Measurements from ENCODE around the gene CBX3.
"Not testable (repeated sequence)": the region's sequence is repeated elsewhere in the genome, so short reads cannot be mapped to it uniquely, and the experiment has no call there.

CBX3 gene

DNA sequence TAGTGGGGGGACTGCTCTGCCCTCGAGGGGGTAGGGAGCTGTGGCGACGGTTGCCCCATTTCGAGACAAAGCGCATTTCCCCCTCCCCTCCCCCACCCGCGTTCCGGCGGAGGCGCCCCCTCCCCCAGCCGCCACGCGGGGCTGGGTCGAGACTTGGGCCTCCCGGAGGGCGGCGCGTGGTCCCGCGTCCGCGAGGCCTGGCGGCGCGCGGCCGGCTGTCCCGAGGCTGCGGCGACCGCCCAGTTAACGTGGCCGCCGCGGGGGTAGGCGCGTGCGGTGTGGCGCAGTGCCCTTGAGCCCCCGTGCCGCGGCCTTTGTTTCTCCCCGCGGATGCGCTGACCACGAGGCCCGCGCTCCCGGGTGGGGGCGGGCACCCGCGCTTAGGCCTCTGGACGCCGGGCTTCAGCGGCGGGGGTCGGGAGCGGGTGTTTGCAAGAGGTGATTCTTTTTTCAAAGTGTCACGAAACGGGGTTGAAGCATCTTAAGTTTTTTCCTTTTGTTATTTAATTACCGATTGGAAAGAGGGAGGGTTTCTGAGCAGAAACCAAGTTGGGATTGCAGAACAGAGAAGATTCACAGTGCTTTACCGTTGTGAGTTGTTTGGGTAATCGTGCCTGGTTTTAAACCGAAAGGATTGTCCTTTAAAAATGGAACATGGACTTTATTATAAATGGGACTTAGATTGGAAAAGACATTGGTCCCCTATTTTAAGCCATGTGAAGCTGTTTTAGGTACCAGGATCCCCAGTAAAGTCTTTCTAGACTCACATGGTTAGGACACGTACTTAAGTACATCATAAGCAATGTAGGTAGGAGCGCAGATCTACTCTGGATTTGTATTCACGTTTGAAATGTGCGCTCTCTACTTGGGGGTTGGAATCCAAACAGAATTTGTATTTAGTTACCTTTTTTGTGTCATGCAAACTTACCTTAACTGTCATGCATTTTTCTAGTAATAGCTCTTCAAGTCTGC is 760 bp downstream of the CBX3 start:
- DNase-seq (ENCODE audit: low spot score): peak; percentile 56

DNA sequence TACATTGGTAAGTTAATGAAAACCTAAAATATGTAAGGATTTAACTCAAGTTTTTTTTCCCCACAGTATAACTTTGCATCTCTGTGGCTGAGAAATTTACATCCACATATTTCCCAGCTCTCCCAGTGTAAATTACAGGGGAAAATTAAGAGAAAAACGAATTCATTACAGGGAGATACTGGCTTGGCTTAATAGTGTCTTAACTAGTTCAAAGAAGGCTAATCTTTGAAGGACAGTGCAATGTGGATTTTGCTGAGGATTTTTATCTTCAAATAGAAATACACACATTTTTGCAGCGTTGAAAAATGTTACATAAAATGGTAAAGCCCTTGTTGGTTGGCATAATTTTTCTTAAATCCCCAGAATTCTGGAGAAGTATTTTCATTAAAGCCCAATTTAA is 1.5 kb downstream of the CBX3 start:
- no peak for DNase-seq (ENCODE audit: low spot score)

GRCh38 chr7:26208040-26208439 is 6.5 kb downstream of the CBX3 start:
- DNase-seq (ENCODE audit: low spot score): no peak

- no peak for DNase-seq (ENCODE audit: low spot score)
Observed at GRCh38 chr7:26212921-26213718, 11.6 kb downstream of the CBX3 start.

DNA sequence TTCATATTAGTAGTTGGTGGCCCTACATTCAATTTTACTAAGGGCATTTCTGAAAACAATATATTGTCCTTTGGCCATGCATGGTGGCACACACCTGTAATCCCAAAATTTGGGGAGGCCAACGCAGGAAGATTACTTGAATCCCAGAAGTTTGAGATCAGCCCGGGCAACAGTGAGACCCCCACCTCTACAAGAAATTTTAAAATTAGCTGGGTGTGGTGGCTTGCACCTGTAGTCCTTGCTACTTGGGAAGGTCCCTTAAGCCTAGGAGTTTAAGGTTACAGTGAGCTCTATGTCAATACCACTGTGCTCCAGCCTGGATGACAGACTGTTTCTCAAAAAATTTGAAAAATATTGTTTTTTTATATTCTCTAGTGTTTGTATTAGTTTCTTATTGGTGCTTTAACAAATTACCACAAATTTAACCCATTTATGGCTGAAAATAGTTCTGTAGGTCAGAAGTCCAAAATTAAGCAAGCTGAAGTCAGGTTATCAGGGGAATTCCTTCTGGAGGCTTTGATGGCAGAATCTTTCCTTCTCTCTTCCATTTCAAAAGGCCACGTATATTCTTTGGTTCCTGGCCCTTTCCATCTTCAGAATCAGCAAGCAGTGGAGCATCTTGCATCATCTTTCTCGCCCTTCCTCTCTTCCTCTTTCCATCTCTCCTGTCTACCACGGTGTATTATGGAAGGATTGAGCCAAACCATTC is 12.4 kb downstream of the CBX3 start:
- no peak for DNase-seq (ENCODE audit: low spot score)

DNA sequence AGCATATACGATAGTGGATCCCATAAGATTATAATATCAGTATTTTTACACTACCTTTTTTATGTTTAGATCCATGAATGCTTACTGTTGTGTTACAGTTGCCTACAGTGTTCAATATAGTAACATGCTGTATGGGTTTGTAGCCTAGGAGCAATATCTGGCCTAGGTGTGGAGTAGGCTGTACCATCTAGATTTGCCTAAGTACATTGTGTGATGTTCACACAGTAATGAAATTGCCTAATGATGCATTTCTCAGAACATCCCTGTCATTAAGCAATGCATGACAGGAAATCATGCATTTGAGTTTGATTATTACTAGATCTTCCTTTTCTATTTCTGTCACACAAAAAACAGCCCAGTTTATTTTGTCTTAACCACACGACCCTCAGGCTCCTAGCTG is 14.5 kb downstream of the CBX3 start:
- DNase-seq (ENCODE audit: low spot score): no peak

GRCh38 chr7:26224359-26224758 is 22.8 kb downstream of the CBX3 start:
- DNase-seq (ENCODE audit: low spot score): no peak

DNA sequence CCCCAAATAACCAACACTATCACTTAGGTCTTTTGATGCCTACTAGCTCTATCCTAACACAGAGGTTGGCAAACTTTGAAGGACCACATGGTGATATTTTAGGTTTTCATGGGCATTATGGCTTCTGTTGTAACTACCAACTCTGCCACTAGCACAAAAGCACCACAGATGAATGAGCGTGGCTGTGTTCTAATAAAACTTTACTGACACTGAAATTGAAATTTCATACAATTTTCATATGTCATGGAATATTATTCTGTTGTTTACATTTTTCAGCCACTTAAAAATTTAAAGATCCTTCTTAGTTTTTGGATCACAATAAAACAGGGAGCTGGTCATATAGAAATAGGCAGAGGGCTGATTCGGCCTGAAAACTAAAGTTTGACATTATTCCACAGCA is 26.4 kb downstream of the CBX3 start:
- DNase-seq (ENCODE audit: low spot score): no peak

DNA sequence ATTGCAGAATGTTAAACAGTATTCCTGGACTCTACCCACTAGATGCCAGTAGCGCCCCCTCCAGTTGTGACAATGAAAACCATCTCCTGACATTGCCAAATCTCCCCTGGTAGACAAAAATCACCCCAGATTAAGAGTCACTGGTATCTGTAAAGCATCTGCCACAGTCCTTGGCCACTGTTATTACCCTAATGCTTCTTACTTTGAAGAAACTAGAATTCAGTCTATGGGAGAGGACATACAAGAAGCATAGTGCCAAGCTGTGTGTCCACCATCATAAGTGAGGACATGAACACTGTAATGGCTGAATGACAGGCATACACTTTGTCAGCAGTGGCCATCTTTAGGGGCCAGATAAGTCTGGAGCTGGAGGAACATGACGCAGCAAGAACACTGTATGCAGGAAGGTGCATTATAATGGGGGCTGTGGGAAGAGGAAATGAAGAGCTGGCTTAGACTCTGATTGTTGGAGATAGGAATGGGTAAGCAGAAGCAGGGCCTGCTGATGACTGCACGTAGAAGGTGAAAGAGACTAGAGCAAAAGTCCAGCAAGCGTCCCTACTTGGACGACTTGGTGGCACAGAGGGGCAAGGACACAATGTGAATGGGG is 32.5 kb downstream of the CBX3 start:
- DNase-seq (ENCODE audit: low spot score): no peak

- no peak for DNase-seq (ENCODE audit: low spot score)
Observed at GRCh38 chr7:26237035-26237807, 35.7 kb downstream of the CBX3 start.

- DNase-seq (ENCODE audit: low spot score): no peak
Observed at GRCh38 chr7:26238032-26238431, 36.5 kb downstream of the CBX3 start.

DNA sequence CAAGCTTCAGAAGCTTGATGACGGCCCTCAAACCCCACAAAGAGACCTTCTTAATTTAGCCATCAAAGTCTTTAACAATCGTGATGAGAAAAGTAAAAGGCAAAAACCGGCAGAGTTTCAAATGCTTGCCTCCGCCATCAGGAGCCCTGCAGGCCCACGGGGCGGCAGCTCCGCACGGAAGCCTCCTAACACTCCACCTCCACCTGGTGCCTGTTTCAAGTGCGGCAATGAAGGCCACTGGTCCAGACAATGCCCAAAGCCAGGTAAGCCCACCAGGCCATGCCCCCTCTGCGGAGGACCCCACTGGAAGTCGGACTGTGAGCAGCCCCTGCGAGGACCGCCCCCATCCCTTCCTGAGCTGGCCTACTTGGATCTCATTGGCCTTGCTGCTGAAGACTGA is 43.6 kb downstream of the CBX3 start:
- DNase-seq (ENCODE audit: low spot score): no peak

DNA sequence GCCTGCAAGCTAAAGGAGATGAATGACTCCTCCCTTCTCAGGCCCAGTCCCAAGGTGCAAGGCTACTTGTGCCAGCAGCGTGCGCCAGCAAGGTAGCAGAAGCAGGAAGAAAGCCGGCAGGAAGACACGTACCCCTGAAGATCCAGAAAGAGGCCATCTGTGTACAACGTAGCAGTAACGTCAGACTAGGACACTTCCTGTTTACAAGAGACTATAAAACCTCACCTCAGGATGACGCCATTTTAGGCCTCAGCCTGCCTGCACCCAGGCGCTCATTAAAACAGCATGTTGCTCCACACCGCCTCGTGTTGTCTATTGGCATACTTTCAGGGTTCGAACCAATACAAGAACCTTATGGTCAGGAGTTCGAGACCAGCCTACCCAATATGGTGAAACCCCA is 48.7 kb downstream of the CBX3 start:
- no peak for DNase-seq (ENCODE audit: low spot score)

GRCh38 chr7:26261866-26262265 is 60.3 kb downstream of the CBX3 start:
- DNase-seq (ENCODE audit: low spot score): not testable (repeated sequence)
